ENCODE measurements around the gene ABI1. TPM values are rescaled to one million over a fixed set of nuclear protein-coding genes. Genes with fewer than 3 reads are reported as not detected.

Gene ABI1
- total and polyA plus RNA-seq, 2 of the 13 experiments (the other 11 are each of a cell fraction or from before 2014, with no cell fraction given) = 20.9 to 22.9 TPM

GRCh38 chr10:26800468-26800867 is 60.3 kb downstream of the ABI1 start:
- ATAC-seq = no peak
- CTCF ChIA-PET (ENCODE audit: low intra/inter-chr PET ratio, low total read pairs) = no interaction called here
- no peak for FAIRE-seq
- intact Hi-C loops (cut with micrococcal nuclease; ENCODE audit: unreplicated experiment) (no loop called here), in situ Hi-C loops (cut with HindIII; ENCODE audit: extremely low pct_ligation_motif_present, low pct_unique_long_range_greater_than_20kb) (no loop called here)
- POLR2A ChIA-PET = no interaction called here
- TF ChIP-seq KLF11 (CRISPR knock-in tag; IDR thresholded peaks at IDR 0.05) (no peak), ZBTB7B (CRISPR knock-in tag; IDR thresholded peaks at IDR 0.05) (no peak), ZNF124 (CRISPR knock-in tag; IDR thresholded peaks at IDR 0.05) (no peak), RFX1 (IDR thresholded peaks at IDR 0.05) (no peak), KIAA2018 (CRISPR knock-in tag; IDR thresholded peaks at IDR 0.05; ENCODE audit: borderline replicate concordance) (no peak), SAFB2 (CRISPR knock-in tag; IDR thresholded peaks at IDR 0.05; ENCODE audit: borderline replicate concordance, low read depth) (no peak), ZNF652 (CRISPR knock-in tag; IDR thresholded peaks at IDR 0.05; ENCODE audit: borderline replicate concordance, low read depth) (no peak)
- TF ChIP-seq, protein P1, sequence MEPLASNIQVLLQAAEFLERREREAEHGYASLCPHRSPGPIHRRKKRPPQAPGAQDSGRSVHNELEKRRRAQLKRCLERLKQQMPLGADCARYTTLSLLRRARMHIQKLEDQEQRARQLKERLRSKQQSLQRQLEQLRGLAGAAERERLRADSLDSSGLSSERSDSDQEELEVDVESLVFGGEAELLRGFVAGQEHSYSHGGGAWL (CRISPR knock-in tag; IDR thresholded peaks at IDR 0.05) = no peak
- no peak overlapping the region for H3K9ac ChIP-seq (ENCODE audit: insufficient read depth, low read depth, low read length)
- no TSS peak for BruUV-seq (replicated peaks)
- 0 out of 2 replicates have a peak, but pooled peaks cover 2% of the 10 kb centered on the region for H4K20me1 ChIP-seq (ENCODE audit: insufficient read depth, low read length)
- peaks cover 6% of the 10 kb centered on the region; the same call in 1 of the 2 replicates for H3K9me3 ChIP-seq (ENCODE audit: low read length)
- H3K4me3 ChIP-seq (replicated peaks in 1 of 3; ENCODE audit: insufficient read depth in 1 of 3, low read depth in 2 of 3, low read length in 3 of 3) = no peak overlapping the region
- H3K79me2 ChIP-seq (ENCODE audit: insufficient read depth, low read length) = peaks cover 33% of the 10 kb centered on the region
- peaks cover 13% of the 10 kb centered on the region for H3K4me1 ChIP-seq (ENCODE audit: insufficient read depth, low read length)
- DNase-seq (ENCODE audit: low spot score) = no peak
- H3K36me3 ChIP-seq (replicated peaks in 1 of 2; ENCODE audit: control insufficient read depth in 1 of 2, insufficient read depth in 2 of 2, low read length in 2 of 2) = no peaks in the 10 kb centered on the region
- H3K27me3 ChIP-seq (ENCODE audit: control insufficient read depth in 1 of 2, insufficient read depth in 2 of 2, low read length in 2 of 2) = no peaks in the 10 kb centered on the region
- no peak overlapping the region for H2AFZ ChIP-seq (ENCODE audit: low read length)
- no peak overlapping the region for H3K4me2 ChIP-seq (ENCODE audit: low read depth, low read length)
- no peak overlapping the region for H3K27ac ChIP-seq (ENCODE audit: extremely low read length, insufficient read depth, low read length)
- WGBS (ENCODE audit: low lambda C conversion rate) = 95% methylated on average over 7 of the region's 7 CpGs
